GM19455 (cell line): ENCODE results near the gene DIP2A.
"Not testable (repeated sequence)": the region's sequence is repeated elsewhere in the genome, so short reads cannot be mapped to it uniquely, and the experiment has no call there.

Source experiments
- ATAC-seq: cut with Tn5 transposase; IDR thresholded peaks from one replicate; pipeline ENCODE4 v1.9.1; 2021; ENCODE audit not compliant: unreplicated experiment

DIP2A gene

GRCh38 chr21:46442938-46443337 lies 15.8 kb upstream of the DIP2A start:
- ATAC-seq, result no peak

DNA sequence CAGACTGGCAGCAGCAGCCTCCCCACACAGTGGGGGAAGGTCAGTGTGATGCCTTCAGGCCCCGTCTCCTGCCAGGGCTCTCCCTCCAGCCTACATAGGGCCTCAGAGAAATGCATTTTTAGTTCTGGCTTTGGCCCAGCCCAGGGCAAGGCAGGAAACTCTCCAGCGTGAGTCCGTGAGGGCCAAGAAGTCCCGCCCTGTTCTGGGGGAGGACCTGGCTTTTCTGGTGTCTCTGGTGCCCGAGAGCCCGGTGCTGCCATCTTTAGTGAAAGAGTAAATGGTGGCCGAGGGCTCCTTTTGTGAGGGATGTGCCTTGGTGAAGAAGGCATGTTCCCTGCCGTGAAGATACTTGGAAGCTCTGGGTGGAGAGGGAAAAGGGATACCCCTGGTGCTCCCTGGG lies 14.8 kb upstream of the DIP2A start:
- ATAC-seq, result no peak

GRCh38 chr21:46448108-46448507 lies 10.6 kb upstream of the DIP2A start:
- ATAC-seq, result no peak

DNA sequence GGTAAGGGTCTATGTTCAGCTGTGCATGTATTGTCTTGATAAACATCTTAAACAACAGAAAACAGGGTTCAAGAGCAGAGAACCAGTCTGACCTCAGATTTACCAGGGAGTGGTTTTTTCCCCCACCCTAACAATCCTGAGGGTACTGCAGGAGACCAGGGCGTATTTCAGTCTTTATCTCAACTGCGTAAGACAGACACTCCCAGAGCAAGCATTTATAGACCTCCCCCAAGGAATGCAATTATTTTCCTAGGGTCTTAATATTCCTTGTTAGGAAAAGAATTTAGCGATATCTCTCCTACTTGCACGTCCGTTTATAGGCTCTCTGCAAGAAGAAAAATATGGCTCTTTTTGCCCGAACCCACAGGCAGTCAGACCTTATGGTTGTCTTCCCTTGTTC lies 9.8 kb upstream of the DIP2A start:
- not testable (repeated sequence) for ATAC-seq

GRCh38 chr21:46452710-46453109 lies 6.0 kb upstream of the DIP2A start:
- no peak for ATAC-seq

- ATAC-seq, result no peak
Observed at GRCh38 chr21:46454142-46454541, 4.5 kb upstream of the DIP2A start.

DNA sequence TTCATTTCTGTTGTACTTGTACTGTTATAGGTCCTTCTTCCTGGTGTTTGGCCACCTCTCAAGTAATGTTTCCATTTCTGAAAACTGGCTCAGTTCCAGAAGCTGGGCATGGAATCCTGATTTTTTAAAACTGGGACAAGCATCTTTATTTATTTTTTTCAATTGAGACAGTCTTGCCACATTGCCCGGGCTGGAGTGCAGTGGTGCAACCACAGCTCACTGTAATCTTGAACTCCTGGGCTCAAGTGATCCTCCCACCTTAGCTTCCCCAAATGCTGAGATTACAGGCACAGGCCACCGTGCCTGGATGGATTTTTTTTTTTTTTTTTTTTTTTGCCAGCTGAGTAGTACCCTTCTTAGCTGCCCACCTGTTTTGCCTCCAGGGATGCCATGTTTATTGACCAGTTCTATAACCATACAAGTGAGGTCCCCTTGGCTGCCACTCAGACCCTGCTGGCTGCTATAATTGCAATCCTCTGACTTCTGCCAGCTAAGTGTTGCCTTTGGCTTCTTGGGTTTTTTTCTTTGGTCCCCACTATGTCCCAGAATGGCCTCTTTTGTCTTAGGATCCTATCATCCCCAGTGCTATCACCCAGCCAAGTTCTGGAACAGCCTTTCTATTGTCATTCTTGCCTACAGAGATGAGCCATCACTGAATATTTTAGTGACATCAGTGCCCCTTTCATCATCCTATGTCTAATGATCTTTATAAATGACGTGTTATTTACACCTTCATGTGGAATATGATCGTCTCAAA lies 3.9 kb upstream of the DIP2A start:
- ATAC-seq, result no peak

DNA sequence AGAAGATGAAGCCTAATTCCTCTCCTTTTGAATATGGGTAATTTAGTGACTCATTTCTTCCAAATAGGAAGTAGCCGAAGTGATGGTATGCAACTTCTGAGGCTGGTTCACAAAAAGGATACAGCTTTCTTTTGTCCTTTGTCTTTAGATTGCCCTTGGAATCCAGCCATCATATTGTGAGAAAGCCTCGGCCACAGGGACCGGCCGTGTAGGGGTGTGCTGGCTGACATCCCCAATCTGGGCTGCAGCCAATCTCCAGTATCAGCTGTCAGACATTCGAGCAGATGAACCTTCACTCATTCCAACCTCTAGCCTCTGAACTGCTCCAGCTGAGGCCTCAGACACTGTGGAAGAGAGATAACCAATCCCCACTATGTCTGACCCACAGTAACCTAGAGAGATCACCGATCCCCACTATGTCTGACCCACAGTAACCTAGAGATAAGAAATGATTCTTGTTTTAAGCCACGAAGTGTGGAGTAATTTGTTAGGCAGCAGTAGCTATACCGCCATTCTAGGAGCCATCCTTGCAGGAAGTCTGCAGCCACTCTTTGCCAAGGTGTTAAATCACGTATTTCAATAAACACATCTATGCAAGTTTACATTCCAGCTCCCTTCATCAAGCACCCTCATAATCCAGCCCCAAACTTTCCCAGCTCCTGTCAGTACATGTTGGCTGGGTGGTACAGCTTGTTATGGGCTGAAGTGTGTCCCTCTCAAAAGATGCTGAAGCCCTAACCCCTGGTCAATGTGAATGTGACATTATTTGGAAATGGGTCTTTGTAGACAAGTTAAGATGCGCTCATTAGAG lies 2.9 kb upstream of the DIP2A start:
- no peak for ATAC-seq

GRCh38 chr21:46456750-46457149 lies 1.9 kb upstream of the DIP2A start:
- no peak for ATAC-seq

- ATAC-seq, result peak; percentile 37
Observed at GRCh38 chr21:46457801-46458314, 833 bp upstream of the DIP2A start.

GRCh38 chr21:46459024-46459355 lies 299 bp downstream of the DIP2A start:
- no peak for ATAC-seq

DNA sequence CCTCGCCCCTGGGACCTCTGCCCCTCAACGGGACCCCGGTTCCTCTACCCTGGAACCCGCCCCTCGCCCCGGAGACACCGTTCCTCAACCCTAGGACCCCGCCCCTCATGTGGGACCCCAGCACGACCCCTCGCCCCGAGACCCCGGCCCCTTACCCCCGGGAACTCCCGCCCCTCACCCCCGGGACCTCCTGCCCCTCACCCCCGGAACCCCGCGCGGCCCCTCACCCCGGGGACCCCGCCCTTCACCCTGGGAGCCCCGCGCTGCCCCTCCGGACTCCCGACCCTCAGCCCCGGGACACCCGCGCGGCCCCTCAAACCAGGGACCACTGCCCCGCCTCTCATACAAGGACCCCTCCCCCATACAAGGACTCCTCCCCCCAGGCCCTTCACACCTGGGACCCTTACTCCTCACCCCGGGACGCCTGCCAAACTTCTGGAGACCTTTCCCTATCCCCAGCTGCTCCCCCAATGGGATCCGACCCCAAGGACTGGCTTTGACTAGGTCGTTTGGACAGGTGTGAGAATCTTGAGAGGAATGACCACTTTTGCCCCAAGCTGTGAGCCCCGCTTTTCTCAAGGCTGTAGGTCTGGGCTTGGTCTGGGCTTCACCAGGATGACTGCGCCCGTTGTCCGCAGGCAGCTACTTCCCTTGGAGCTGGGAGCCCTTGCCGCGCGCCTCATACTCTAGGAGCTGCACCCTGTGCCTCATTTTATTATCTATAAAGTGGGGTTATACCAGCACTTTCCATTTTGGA lies 843 bp downstream of the DIP2A start:
- no peak for ATAC-seq

GRCh38 chr21:46461909-46462308 lies 3.2 kb downstream of the DIP2A start:
- ATAC-seq, result no peak

DNA sequence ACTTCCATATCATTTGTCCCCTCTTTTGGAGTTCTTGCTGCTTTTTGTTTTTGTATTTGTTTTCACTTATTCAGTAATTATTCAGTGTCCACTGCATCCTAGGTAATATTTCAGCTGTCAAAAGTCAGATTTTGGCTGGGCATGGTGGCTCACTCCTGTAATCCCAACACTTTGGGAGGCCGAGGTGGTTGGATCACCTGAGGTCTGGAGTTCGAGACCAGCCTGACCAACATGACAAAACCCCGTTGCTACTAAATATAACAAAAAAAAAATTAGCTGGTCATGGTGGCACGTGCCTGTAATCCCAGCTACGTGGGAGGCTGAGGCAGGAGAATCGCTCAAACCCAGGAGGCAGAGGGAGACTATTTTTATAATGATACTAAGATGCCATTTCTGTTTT lies 6.5 kb downstream of the DIP2A start:
- not testable (repeated sequence) for ATAC-seq

DNA sequence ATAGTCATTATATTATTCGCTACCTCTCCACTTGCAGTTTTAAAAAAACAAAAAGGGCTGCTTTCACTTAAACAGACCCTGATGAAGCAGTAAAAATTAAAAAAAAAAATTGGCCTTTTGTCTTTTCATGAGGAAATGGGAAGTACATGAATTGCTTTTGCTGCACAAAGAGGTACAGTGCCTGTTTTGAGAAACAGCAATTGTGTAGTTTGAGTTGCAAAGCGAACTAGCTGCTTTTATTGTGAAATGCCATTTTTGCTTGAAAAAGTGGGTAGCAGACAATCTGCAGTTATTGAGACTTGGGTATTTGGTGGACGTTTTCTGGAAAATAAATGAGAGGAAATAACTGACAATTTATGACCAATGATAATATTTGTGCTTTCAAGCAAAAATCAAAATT lies 7.0 kb downstream of the DIP2A start:
- no peak for ATAC-seq

- ATAC-seq, result no peak
Observed at GRCh38 chr21:46468108-46468774, 9.6 kb downstream of the DIP2A start.

GRCh38 chr21:46469275-46469674 lies 10.6 kb downstream of the DIP2A start:
- ATAC-seq, result no peak

DNA sequence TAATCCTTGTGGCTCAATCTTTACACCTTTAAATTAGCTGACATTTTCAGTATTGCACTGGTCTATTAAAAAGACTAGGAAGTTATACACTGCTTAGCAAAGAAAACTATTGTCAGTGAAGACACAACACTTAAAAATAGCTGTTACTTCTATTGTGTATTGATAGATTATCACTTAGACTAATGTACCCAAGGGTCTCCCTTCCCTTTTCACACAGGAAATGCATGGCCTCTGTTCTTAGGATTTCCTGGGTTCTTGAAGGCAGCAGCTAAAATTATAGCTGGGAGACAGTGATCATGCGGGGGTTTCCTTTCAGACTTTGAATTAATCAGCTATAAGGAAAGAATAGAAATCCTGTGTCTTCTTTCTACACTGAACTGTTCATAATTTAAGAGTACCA lies 12.8 kb downstream of the DIP2A start:
- no peak for ATAC-seq

DNA sequence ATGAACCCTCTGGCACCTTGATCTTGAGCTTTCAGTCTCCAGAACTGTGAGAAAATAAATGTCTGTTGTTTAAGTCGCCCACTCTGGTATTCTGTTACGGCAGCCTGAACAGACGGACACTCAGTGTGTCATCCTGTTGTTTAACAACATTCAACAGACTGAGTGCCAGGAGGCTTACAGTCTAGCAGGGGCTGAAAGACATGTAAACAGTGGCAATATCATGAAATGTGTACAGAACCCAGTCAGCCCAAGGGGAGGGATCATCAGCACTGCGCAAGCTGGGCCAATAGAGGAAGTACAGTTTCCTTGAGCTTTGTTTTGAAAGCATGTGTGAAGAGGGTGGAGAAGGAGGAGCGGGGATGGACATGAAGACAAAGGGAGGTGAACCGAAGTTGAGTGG lies 13.6 kb downstream of the DIP2A start:
- ATAC-seq, result no peak

GRCh38 chr21:46474382-46474781 lies 15.7 kb downstream of the DIP2A start:
- ATAC-seq, result no peak

- no peak for ATAC-seq
Observed at GRCh38 chr21:46475296-46475695, 16.6 kb downstream of the DIP2A start.
